NCI-H1694 (cell line): ENCODE data around the gene EPHA2.
"Not testable (repeated sequence)": the region's sequence is repeated elsewhere in the genome, so short reads cannot be mapped to it uniquely, and the experiment has no call there.

Experiments
- DNase-seq: peaks from one replicate; lab custom pipeline; 2025; lab: John Stamatoyannopoulos, UW

Gene EPHA2

GRCh38 chr1:16167331-16168143, 11.7 kb upstream of the EPHA2 start:
- no peak for DNase-seq

- no peak for DNase-seq
Measured at GRCh38 chr1:16166117-16166516, 10.2 kb upstream of the EPHA2 start.

- no peak for DNase-seq
Measured at GRCh38 chr1:16165548-16165947, 9.7 kb upstream of the EPHA2 start.

GRCh38 chr1:16165073-16165364, 9.2 kb upstream of the EPHA2 start:
- no peak for DNase-seq

GRCh38 chr1:16164213-16165072, 8.6 kb upstream of the EPHA2 start:
- peak; percentile 21 for DNase-seq

GRCh38 chr1:16163608-16164212, 7.8 kb upstream of the EPHA2 start:
- DNase-seq = not testable (repeated sequence)

- no peak for DNase-seq
Measured at GRCh38 chr1:16162163-16162822, 6.4 kb upstream of the EPHA2 start.

GRCh38 chr1:16161717-16162116, 5.8 kb upstream of the EPHA2 start:
- no peak for DNase-seq

- no peak for DNase-seq
Measured at GRCh38 chr1:16158993-16159831, 3.3 kb upstream of the EPHA2 start.

- no peak for DNase-seq
Measured at GRCh38 chr1:16158025-16158424, 2.2 kb upstream of the EPHA2 start.

- no peak for DNase-seq
Measured at GRCh38 chr1:16156848-16157495, 1.1 kb upstream of the EPHA2 start.

- no peak for DNase-seq
Measured at GRCh38 chr1:16153999-16154673, 1.7 kb downstream of the EPHA2 start.

- no peak for DNase-seq
Measured at GRCh38 chr1:16153096-16153998, 2.5 kb downstream of the EPHA2 start.

GRCh38 chr1:16152481-16153087, 3.3 kb downstream of the EPHA2 start:
- no peak for DNase-seq

- DNase-seq = no peak
Measured at GRCh38 chr1:16151995-16152384, 3.9 kb downstream of the EPHA2 start.

GRCh38 chr1:16151196-16151994, 4.5 kb downstream of the EPHA2 start:
- DNase-seq = no peak

- DNase-seq = no peak
Measured at GRCh38 chr1:16150508-16150907, 5.4 kb downstream of the EPHA2 start.
